ENCODE results near the gene NPHP4.

DNA sequence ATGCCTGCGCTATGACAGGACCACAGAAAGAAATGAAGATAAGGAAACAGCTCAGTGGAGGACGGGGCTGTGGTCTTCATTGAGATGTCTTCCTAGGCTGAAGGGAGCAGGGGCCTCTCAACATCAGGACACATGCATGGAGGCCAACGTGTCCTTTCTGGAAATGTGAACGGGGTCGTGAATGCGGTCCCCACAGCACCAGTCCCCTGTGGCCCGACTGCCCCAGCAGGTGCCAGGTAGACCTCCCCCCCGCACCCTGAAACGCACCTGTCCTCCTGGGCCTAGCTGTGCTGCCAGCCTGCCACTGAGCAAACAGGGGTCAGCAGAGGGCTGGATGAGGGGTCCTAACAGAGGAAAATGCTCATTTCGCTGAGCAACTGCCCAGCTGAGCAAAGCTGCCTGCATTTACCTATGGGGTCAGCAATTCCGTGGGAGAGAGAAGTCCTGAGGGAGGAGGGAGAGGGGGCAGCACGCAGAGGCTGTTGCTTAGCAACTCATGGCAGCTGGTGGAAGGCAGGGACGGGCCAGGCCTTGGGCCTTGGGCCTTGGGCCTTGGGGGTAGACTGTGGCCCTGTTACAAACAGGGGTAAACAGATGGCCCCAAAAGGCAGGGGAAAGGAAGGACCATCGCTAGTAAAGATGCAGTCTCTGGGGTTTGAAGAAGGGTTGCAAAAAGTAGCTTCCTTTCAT is 77.4 kb downstream of the NPHP4 start:
- TF ChIP-seq, protein P1, sequence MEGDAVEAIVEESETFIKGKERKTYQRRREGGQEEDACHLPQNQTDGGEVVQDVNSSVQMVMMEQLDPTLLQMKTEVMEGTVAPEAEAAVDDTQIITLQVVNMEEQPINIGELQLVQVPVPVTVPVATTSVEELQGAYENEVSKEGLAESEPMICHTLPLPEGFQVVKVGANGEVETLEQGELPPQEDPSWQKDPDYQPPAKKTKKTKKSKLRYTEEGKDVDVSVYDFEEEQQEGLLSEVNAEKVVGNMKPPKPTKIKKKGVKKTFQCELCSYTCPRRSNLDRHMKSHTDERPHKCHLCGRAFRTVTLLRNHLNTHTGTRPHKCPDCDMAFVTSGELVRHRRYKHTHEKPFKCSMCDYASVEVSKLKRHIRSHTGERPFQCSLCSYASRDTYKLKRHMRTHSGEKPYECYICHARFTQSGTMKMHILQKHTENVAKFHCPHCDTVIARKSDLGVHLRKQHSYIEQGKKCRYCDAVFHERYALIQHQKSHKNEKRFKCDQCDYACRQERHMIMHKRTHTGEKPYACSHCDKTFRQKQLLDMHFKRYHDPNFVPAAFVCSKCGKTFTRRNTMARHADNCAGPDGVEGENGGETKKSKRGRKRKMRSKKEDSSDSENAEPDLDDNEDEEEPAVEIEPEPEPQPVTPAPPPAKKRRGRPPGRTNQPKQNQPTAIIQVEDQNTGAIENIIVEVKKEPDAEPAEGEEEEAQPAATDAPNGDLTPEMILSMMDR (IDR thresholded peaks at IDR 0.05; ENCODE audit: extremely low read depth in 1 of 2, insufficient read depth in 1 of 2, low read depth in 1 of 2, low read length in 2 of 2): no peak
- TF ChIP-seq POLR2A (IDR thresholded peaks at IDR 0.05; ENCODE audit: low read depth, low read length) (no peak), POLR2AphosphoS5 (IDR thresholded peaks at IDR 0.05; ENCODE audit: insufficient read depth, low read depth, low read length) (no peak), EZH2 (IDR thresholded peaks at IDR 0.05; ENCODE audit: borderline replicate concordance, low read depth, low read length, severe bottlenecking) (no peak), GATA2 (IDR thresholded peaks at IDR 0.05; ENCODE audit: insufficient read depth, insufficient read length, low read depth, low read length) (no peak), JUN (IDR thresholded peaks at IDR 0.05; ENCODE audit: borderline replicate concordance, insufficient read depth, insufficient read length, low read depth) (no peak), FOS (IDR thresholded peaks at IDR 0.05; ENCODE audit: borderline replicate concordance, insufficient read depth, low read length) (no peak), MYC (IDR thresholded peaks at IDR 0.05; ENCODE audit: low read depth, low read length) (no peak)
- TF ChIP-seq, protein P2, sequence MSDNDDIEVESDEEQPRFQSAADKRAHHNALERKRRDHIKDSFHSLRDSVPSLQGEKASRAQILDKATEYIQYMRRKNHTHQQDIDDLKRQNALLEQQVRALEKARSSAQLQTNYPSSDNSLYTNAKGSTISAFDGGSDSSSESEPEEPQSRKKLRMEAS (IDR thresholded peaks at IDR 0.05; ENCODE audit: insufficient read depth, insufficient read length): no peak

All from endothelial cell of umbilical vein (primary cell).